Measurements from ENCODE around the gene GAST.

GAST gene

DNA sequence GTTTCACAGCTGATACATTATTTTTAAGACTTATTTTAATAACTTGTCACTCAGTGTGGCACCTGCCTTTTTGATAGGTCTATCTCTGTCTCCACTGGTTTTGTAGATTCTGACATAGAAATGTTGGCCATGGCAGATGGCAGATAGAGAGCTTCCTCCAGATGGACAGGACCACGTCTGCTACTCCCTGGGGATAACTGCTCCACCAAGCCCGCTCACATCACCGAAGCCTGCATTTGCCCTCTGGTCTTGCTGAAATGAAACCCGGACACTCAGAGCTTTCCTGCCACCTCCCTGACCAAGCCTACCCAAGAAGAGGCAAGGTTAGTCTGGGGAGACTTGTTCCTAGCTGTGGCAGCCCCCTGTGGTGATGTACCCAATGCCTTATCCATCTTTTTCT lies 38.7 kb downstream of the GAST start:
- 0 out of 2 replicates have a peak, but pooled peaks cover 3% of the 10 kb centered on the region for H3K27me3 ChIP-seq (ENCODE audit: insufficient read depth, low read length)
- H3K9ac ChIP-seq (ENCODE audit: low read length), result no peak overlapping the region
- H3K79me2 ChIP-seq (ENCODE audit: insufficient read depth, low read length), result no peaks in the 10 kb centered on the region
- no peaks in the 10 kb centered on the region for H3F3A ChIP-seq (ENCODE audit: insufficient read depth, low read length)
- no peaks in the 10 kb centered on the region for H3K9me3 ChIP-seq (ENCODE audit: low read length)
- peaks cover 4% of the 10 kb centered on the region; the same call in 1 of the 2 replicates for H3K36me3 ChIP-seq (ENCODE audit: insufficient read depth, low read length)
- no peak for TF ChIP-seq EZH2 (IDR thresholded peaks at IDR 0.05; ENCODE audit: borderline replicate concordance, low read length)
- TF ChIP-seq CTCF (IDR thresholded peaks at IDR 0.05; ENCODE audit: low read length), result no peak
- no peaks in the 10 kb centered on the region for H4K20me1 ChIP-seq (ENCODE audit: insufficient read depth, low read length)
- H2AFZ ChIP-seq (ENCODE audit: low read length), result no peak overlapping the region
- no peaks in the 10 kb centered on the region for H3K9me2 ChIP-seq (ENCODE audit: low read depth, low read length)
- H3K4me3 ChIP-seq (ENCODE audit: low read depth, low read length, poor library complexity, severe bottlenecking), result no peak overlapping the region
- H3K27ac ChIP-seq (ENCODE audit: low read depth, low read length, poor library complexity, severe bottlenecking), result no peak overlapping the region
- H3K4me1 ChIP-seq (ENCODE audit: insufficient read depth, low read length, severe bottlenecking), result no peaks in the 10 kb centered on the region
- H3K4me2 ChIP-seq (ENCODE audit: low read length), result no peak overlapping the region

GRCh38 chr17:41751288-41751687 lies 39.2 kb downstream of the GAST start:
- Histone ChIP-seq H3K9me3 (ENCODE audit: low read length) (no peaks in the 10 kb centered on the region), H3K4me2 (ENCODE audit: low read length) (no peak overlapping the region), H4K20me1 (ENCODE audit: insufficient read depth, low read length) (no peaks in the 10 kb centered on the region), H3K27ac (ENCODE audit: low read depth, low read length, poor library complexity, severe bottlenecking) (no peak overlapping the region), H3K4me1 (ENCODE audit: insufficient read depth, low read length, severe bottlenecking) (no peaks in the 10 kb centered on the region), H3K27me3 (ENCODE audit: insufficient read depth, low read length) (0 out of 2 replicates have a peak, but pooled peaks cover 3% of the 10 kb centered on the region), H3K9ac (ENCODE audit: low read length) (no peak overlapping the region), H3K9me2 (ENCODE audit: low read depth, low read length) (no peaks in the 10 kb centered on the region), H2AFZ (ENCODE audit: low read length) (no peak overlapping the region), H3K36me3 (ENCODE audit: insufficient read depth, low read length) (peaks cover 4% of the 10 kb centered on the region; the same call in 1 of the 2 replicates), H3K4me3 (ENCODE audit: low read depth, low read length, poor library complexity, severe bottlenecking) (no peak overlapping the region), H3F3A (ENCODE audit: insufficient read depth, low read length) (no peaks in the 10 kb centered on the region), H3K79me2 (ENCODE audit: insufficient read depth, low read length) (no peaks in the 10 kb centered on the region)
- TF ChIP-seq CTCF (IDR thresholded peaks at IDR 0.05; ENCODE audit: low read length) (no peak), EZH2 (IDR thresholded peaks at IDR 0.05; ENCODE audit: borderline replicate concordance, low read length) (no peak)

GRCh38 chr17:41754066-41754465 lies 41.9 kb downstream of the GAST start:
- peaks cover 12% of the 10 kb centered on the region; the same call in 1 of the 2 replicates for H3K36me3 ChIP-seq (ENCODE audit: insufficient read depth, low read length)
- H3F3A ChIP-seq (ENCODE audit: insufficient read depth, low read length), result no peaks in the 10 kb centered on the region
- no peak overlapping the region for H3K4me3 ChIP-seq (ENCODE audit: low read depth, low read length, poor library complexity, severe bottlenecking)
- TF ChIP-seq EZH2 (IDR thresholded peaks at IDR 0.05; ENCODE audit: borderline replicate concordance, low read length) (no peak), CTCF (IDR thresholded peaks at IDR 0.05; ENCODE audit: low read length) (no peak)
- H3K79me2 ChIP-seq (ENCODE audit: insufficient read depth, low read length), result no peaks in the 10 kb centered on the region
- H2AFZ ChIP-seq (ENCODE audit: low read length), result no peak overlapping the region
- H3K4me2 ChIP-seq (ENCODE audit: low read length), result no peak overlapping the region
- no peaks in the 10 kb centered on the region for H3K9me3 ChIP-seq (ENCODE audit: low read length)
- no peak overlapping the region for H3K27ac ChIP-seq (ENCODE audit: low read depth, low read length, poor library complexity, severe bottlenecking)
- H3K9me2 ChIP-seq (ENCODE audit: low read depth, low read length), result no peaks in the 10 kb centered on the region
- no peaks in the 10 kb centered on the region for H3K4me1 ChIP-seq (ENCODE audit: insufficient read depth, low read length, severe bottlenecking)
- no peaks in the 10 kb centered on the region for H4K20me1 ChIP-seq (ENCODE audit: insufficient read depth, low read length)
- 0 out of 2 replicates have a peak, but pooled peaks cover 3% of the 10 kb centered on the region for H3K27me3 ChIP-seq (ENCODE audit: insufficient read depth, low read length)
- H3K9ac ChIP-seq (ENCODE audit: low read length), result no peak overlapping the region

Data from OCI-LY1 (cell line).